SK-N-SH (cell line): ENCODE measurements around the gene TMEM179.

ENCODE experiments used
- CTCF ChIP-seq: fragments of 200-600 bp; sonication (generic); IDR thresholded peaks from 2 replicates; pipeline ENCODE4 v1.6.1; 2017; ENCODE audit warnings: antibody characterized with exemption, mild to moderate bottlenecking, moderate library complexity
- EP300 ChIP-seq, 2 experiments: IDR thresholded peaks; 2 replicates each; pipeline versions ENCODE4 v1.4.0 to v1.6.1; 2012; ENCODE audit warnings: borderline replicate concordance in 1 of 2, low read depth in 1 of 2, low read length in 1 of 2
- GABPA ChIP-seq: IDR thresholded peaks from 2 replicates; pipeline ENCODE4 v1.4.0; 2012; ENCODE audit warnings: low read depth, mild to moderate bottlenecking
- PBX3 ChIP-seq: IDR thresholded peaks from 2 replicates; pipeline ENCODE4; 2012
- POLR2AphosphoS5 ChIP-seq: IDR thresholded peaks from 2 replicates; pipeline ENCODE4 v1.6.1; 2012; ENCODE audit warnings: low read depth, low read length
- RAD21 ChIP-seq: IDR thresholded peaks from 2 replicates; pipeline ENCODE4 v1.6.1; 2012; ENCODE audit warnings: mild to moderate bottlenecking, low read length

GRCh38 chr14:104558231-104559027 lies 46.1 kb downstream of the TMEM179 start:
- TF ChIP-seq PBX3 = no peak
- no peak for TF ChIP-seq POLR2AphosphoS5
- no peak for TF ChIP-seq CTCF
- no peak for TF ChIP-seq RAD21
- TF ChIP-seq GABPA = no peak
- TF ChIP-seq EP300 (IDR thresholded peaks at IDR 0.05; ENCODE audit: borderline replicate concordance in 1 of 2, low read depth in 1 of 2, low read length in 1 of 2) = no peak
